Medulla oblongata (tissue), 1 donor: ENCODE results near the gene SPATS1.
"Not testable (repeated sequence)": the region's sequence is repeated elsewhere in the genome, so short reads cannot be mapped to it uniquely, and the experiment has no call there.

Experiments used
- DNase-seq: peaks from one replicate; pipeline ENCODE4 v3.0.0-alpha.2; 2015; ENCODE audit errors: extremely low spot score

SPATS1 gene

DNA sequence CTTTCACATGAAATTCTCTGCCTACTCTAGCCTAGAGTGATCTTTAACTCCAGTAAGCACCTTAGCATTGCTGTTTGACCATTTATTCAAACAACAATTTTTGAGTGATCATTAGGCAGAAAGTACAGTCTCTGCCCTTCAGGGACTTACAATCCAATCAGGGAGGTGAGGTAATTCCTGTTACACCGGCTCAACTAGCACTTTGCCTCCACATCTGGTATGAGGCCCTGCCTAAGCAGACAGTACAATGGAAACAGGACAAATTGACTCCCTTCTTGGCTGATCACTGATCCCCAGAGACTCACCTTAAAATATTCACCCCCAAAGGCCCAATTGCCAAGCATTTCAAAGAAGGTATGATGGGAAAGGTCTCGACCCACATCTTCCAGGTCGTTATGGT is 30.7 kb upstream of the SPATS1 start:
- DNase-seq = no peak

DNA sequence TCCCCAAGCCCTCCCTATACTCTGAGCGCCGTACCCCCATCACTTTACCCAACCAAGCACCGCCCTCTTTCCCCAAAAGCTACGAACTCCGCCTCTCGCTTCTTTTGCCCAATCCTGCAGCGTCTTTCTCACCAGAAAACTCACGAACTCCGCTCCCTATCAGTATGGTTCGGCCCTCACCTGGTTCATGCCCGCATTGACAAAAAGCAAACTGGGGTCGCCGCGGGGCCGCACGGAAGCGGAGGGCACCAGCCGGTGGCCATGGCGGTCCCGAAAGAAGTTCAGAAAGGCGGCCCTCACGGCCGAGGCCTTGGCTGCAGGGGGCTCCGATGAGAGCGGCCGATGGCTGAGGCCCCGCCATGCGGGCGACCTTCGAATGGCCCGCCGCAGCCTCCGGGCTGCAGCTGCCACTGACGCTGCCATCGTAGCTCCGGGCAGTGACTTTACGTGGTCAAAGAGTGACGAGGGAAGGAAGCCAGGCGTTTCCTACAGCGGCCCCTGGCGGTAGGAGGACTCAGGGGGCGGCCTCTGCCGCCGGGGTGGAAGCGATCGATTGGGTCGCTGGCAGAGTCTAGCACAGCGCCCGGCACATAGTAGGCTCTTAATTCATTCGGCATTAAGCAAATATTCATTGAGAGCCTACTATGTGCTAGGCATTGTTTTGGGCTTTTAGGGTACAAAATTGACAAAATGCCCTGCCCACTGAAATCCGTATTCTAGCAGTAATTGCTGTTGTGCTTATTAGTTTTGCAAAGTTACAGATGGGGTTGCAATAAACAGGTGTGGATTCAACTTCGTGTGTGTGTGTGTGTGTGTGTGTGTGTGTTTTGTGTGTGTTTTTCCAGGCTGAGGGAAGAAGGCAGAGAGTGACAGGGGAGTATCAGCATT is 29.3 kb upstream of the SPATS1 start, which contains the start of gene AARS2:
AARS2 (minus strand) TSS at position 447 of the 888 bp plus-strand sequence; CDS start at position 423, 24 bp downstream.
- peak; percentile 87 for DNase-seq

DNA sequence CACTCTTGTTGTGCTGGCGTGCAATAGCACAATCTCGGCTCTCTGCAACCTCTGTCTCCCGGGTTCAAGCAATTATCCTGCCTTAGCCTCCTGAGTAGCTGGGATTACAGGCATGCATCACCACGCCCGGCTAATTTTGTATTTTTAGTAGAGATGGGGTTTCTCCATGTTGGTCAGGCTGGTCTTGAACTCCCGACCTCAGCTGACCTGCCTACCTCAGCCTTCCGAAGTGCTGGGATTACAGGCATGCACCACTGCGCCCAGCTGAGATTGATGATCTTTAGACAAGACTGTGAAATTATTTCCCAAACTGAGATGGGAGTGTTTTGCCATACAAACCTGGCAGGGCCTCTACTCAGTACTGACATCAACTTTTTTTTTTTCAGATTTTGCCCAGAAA is 27.8 kb upstream of the SPATS1 start:
- DNase-seq = not testable (repeated sequence)

DNA sequence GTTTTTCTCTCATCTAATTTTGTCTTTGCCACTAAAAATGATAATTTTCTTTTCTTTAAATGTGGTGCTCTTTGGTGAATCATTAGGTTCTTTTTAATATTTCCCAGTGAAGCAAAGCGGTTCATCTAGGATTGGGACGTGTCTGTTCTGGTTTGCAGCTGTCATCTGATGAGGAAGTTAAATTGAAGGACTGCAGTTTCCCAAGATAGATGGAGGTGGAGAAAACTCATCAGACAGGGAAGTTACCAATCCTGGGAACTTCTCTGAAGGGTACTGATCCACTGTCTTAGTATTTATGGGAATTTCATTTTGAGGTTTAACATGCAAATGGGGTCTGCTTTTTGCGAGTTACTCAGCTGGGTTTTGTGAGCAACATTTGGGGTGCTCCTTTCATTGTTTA is 26.9 kb upstream of the SPATS1 start:
- no peak for DNase-seq

DNA sequence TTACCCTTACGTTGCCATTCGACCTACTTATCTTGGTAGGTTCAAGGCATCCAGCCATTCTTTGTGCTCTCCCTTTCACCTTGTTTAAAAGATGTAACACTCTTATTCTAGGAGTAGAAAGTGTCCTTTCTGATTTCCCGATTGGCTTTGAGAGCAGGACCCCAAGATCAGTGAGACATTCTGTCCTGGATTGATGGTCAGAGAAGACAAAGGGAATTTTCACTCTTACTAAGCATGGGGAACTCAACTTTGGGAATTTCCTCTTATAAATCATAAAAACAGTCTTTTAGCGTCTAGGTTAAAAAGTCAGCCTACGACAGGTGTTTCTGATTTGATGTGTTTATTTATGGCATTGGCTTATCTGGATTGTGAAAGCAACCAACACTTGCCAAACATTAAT is 26.5 kb upstream of the SPATS1 start:
- DNase-seq = no peak

DNA sequence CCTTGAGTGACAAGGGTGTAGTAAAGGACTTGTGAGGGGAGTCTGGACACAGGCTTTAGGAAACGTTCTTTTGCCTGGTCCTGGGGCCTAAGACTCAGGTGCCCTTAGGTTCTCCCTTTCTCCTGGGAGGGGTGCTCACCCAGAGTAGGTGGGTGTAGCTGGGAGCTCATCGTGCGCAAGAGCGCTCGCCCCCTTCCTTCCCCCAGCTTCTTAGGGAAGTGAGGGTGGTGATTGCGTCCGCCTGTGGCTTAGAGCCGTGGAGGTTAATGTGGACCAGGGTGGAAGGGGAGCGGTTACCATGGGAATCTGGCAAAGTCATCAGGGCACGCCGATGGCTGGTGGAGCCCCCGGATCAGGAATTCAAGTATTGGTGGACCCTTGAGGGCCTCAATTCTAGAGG is 26.0 kb upstream of the SPATS1 start:
- DNase-seq = no peak

DNA sequence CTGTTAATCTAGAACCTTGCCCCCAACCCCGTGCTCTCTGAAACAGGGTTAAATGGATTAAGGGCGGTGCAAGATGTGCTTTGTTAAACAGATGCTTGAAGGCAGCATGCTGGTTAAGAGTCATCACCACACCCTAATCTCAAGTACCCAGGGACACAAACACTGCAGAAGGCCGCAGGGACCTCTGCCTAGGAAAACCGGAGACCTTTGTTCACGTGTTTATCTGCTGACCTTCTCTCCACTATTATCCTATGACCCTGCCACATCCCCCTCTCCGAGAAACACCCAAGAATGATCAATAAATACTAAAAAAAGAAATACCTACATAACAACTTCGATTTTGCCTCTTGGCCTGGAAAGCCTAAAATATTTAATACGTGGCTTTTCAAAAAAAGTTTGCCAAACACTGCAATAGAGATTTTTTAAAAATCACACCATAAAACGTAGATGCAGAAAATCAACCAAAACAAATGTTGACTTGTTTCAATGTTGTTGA is 25.3 kb upstream of the SPATS1 start:
- DNase-seq = not testable (repeated sequence)

DNA sequence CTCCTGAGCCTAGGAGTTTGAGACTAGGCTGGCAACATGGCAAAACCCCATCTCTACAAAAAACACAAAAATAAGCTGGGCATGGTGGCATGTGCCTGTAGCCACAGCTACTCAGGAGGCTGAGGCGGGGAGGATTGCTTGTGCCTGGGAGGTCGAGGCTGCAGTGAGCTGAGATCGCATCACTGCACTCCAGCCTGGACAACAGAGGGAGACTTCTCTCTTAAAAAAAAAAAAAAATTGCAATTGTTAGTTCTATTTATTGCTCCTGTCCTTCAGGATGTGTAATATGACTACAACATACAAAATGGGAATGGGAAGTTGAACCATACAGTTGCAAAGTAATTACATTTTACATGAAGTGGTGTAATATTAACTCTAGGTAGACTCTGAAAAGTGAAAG is 21.2 kb upstream of the SPATS1 start:
- no peak for DNase-seq

DNA sequence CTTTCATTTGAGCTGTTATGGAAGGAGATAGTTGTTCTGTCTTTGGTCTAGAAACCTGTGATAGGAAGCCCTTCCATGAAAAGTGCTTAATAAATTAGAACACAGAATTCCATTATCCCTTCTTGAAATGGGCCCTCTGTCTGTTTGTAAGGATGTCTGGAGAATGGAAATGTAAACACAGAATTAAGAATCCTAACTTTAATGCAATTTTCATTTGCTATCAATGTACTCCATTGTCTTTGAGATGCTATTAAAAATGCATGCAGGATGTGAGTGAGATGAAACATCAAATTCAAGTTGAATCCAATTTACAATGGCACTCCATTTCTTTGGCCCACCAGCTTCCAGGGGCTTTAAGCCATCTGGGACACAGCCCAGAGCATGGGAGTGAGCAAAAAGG is 15.4 kb upstream of the SPATS1 start:
- DNase-seq = peak; percentile 28

DNA sequence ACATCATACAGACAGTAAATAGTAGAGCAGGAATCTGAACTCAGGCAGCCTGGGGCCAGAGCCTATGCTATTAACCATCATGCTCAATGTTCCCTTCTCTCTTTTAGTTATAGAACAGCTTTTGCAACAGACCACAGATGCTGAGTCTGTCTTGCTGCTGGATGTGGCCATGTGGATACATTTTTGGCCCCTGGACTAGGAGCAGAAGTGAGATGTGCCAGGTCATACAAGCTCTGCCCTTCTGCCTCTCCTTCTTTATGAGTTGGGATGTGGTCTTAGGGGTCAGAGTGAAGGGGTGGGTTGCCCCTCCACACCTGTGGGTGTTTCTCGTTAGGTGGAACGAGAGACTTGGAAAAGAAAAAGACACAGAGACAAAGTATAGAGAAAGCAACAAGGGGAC is 14.7 kb upstream of the SPATS1 start:
- no peak for DNase-seq

DNA sequence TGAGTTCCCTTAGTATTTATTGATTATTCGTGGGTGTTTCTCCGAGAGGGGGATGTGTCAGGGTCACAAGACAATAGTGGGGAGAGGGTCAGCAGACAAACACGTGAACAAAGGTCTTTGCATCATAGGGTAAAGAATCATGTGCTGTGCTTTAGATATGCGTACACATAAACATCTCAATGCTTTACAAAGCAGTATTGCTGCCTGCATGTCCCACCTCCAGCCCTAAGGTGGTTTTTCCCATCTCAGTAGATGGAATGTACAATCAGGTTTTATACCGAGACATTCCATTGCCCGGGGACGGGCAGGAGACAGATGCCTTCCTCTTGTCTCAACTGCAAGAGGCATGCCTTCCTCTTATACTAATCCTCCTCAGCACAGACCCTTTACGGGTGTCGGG is 14.2 kb upstream of the SPATS1 start:
- DNase-seq = not testable (repeated sequence)

DNA sequence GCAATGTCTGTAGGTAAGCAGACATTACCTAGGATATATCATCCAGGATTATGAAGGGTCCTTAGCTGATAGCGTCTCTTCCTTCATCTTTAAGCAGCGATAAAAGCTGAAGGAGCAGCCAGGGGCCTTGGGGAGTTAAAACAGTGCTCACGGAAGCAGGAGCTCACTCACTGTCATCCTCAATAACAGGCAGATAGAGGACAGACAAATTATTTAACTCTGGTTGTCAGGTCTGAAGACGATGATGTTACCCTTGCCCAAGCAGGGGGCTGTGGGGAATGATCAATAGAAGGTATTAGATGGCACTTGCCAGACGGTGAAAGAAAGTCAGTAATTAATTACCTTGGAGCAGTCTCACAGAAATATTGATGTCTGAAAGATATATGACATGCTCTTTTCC is 12.6 kb upstream of the SPATS1 start:
- no peak for DNase-seq

DNA sequence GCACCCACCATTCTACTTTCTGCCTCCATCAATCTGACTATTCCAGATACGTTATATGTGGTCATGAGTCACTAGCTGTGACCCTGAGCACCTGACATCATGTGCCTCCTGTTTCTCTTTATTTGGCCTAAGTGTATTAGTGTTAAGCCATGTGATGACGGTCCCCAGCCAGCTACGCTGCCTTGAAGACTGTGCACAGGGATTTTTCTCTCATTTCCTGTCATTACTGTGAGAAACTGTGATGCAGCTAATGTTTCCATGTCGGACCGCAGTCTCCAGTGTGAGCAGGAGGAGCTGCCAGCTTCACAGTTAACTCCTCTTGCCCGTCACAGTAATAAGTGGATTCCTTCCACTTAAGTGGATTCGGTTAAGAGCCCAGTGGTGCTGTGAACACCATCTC is 9.9 kb upstream of the SPATS1 start:
- DNase-seq = no peak

DNA sequence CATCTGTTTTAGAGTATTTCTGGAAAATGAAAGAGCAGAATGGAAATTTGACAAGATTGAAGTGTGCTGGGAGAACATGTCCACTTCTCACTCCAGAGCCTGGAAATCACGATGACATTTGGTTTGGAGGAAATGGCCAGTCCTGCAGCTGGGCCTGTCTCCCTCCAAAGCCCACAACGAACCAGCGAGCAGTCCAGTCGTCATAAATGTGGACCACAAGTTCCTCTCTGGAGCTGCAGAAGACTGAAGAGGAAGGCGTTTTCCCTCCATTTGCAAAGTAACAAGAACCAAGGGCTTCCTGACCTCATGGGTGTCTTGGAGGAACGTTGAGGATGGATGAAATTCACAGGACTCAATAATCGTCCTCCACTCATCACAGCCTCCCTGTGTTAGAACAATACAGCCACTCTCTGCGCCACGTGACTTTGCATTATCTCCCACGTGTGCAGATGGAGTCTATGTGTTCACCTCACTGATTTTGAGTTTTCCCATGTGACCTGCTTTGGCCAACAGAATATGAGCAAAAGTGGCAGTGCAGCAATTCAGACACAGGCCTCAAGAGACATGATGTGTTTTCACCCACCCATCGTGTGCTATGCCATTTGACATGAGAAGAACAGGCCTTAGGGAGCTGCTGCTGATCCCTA is 9.1 kb upstream of the SPATS1 start:
- peak; percentile 16 for DNase-seq

DNA sequence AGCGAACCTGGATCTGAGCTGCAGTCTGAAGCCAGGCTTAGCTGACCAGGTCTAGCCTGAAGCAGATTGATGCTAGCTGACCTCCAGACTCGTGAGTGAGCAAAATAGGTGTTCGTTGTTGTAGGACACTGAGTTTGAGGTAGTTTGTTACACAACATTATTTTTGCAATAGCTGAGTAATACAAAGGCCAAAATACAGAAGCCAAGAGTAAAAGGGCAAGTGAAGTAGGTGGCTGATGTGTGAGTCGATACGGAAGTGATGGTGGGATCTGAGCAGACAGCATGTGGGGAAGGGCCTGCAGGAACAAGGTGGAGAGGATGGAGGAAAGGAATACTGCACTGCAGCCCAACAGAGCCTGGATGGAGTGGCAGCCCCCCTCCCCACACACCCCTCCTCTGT is 8.5 kb upstream of the SPATS1 start:
- DNase-seq = no peak

DNA sequence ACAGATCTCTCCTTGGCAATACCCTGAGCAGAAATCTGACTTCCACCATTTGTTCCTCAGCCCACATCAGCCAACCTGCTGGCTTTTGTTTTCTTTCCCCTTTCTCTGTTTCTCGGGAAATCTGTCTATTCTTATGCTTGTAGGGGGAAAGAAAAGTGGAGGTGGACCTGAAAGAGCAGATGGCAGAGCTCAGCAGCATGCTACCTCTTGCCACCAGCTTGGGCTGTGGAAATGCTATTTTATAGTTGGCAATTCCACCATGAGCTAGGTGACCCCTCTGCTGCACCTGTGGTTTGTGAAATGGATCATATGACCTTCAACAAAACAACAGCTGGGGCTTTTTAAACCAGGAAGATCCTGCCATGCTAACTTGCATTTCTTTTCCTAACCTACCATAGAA is 6.8 kb upstream of the SPATS1 start:
- DNase-seq = no peak

DNA sequence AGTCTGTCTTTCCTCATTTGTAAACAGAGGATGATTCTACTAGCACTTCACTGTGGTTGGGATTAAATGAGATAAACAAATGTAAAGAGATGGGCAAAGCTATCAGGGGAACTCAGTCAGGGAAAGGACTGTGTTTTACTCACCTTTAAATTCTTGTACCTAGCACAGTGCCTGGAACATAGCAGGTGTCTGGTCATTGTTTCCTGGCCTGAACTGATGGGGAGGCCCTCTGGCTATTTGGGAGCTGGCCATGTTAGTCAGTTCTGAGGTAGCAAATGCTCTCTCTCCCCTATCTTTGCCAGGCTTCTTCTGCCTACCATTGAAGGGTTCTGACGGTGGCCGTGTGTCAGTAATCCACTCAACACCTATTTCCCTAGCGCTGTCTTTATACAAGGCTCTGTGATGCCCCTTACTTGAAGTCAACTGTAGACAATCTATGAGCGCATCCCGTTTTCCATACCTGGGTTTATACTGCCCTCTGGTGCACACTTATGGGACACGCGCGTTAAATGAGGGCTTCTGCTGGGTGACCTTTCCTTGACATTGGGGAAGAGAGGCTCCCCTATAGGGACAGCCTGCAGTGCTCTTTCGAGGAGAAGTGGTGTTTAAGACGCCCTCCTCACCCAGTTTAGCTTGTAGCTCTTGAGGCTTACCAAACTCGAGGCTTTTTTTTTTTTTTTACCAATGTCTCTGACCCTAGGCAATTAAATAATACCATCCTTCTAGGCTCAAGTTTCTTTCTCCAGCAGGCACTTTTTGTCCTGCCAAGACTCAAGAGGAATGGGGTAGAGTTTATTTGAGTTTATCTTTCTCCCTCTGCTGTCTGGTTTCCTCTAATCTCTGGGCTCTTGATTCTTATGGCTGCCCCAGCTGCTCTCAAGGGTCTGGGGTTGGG is 4.0 kb upstream of the SPATS1 start:
- DNase-seq = peak; percentile 82

DNA sequence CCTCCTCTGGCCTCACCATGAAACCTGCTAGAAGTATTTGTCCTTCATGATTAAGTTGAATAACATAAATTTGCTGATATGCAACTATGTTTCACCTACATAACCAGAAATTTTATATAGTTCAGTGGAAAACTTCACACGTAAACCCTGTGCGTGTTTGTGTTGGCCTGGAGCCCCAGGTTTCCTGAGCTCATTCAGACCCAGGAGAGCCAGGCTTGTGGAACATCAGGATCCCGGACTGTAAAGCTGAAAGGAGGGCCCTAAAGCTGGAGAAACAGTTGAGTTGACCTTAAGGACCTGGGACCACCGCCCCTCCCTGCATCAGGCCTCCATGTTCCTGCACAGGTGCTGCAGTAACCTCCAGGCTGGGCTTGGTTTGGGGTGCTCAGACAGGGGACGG is 3.1 kb upstream of the SPATS1 start:
- no peak for DNase-seq

DNA sequence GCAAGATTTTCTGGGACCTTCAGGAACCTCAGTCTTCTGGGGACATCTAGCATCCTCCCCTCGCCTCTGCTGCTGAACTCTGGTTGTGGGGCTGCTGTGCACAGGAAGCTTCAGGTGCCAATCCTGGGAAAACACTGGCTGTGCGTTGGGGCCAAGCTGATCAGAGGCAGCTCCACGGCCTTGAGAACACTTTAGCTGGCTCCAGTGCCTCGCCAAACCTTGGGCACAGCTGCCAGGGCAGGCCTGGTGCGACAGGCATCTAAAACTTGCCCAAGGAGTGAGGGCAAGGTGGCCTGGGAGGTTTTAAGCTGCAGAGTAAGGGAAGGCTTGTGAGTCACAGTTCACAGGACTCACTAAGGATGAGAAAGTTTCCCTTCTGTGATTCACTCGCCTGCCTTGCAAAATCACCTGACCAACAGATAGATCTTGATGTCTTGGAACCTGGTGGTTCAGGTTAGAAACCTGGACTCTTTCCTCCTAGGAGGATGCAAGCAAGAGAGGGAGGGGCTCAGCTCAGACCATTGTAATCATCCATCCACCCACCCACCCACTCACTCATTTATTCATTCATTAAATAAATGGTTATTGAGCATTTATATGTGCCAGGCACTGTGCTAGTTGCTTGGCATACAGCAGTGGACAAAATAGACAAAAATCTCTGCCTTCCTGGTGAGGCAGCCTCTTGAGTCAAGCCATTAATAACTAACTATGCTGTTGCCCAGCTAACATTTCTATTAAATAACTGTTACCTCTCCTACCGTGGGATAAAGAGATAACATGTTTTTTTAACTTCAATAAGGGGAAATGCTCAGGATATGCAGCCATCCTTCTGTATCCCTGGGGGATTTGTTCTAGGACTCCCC is 2.5 kb upstream of the SPATS1 start:
- DNase-seq = no peak

DNA sequence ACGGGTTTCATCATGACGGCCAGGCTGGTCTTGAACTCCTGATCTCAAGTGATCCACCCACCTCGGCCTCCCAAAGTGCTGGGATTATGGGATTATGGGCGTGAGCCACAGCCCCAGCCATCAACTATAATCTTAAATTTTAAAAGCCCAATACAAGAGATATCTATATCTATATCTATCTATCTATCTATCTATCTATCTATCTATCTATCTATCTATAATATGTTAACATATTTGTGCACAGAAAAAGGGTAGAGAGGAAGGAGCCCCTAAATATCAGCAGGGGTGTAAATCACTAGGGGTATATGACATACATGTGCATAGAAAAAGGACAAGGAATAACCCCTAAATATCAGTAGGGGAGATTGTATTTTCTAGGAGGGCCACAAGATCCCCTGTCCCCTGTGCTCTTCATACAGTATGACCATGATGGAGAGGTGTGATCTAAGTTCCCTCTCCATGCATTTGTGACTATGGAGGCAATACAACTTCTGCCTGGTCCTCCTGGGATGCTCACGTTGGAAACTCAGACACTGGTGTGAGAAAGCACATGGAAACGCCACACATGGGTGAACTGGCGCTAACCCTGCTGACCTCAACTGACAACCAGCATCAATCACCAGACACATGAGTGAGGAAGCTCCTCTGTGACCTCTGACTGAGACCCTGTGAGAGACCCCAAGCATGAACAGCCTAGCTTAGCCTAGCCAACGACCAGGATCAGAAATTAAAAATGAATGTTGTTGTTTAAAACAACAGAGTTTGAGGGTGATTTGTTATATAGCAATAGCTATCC is 1.2 kb upstream of the SPATS1 start:
- DNase-seq = no peak
